ENCODE measurements around the gene SORCS1. TPM values are rescaled to one million over a fixed set of nuclear protein-coding genes. Genes with fewer than 3 reads are reported as not detected.
A peak's percentile ranks its signal among the peaks of the same experiment; 100 is the strongest.

The SORCS1 gene
- total RNA-seq, 4 donors from 2014 or later = 34.3 to 85.0 (median 49.3) TPM

DNA sequence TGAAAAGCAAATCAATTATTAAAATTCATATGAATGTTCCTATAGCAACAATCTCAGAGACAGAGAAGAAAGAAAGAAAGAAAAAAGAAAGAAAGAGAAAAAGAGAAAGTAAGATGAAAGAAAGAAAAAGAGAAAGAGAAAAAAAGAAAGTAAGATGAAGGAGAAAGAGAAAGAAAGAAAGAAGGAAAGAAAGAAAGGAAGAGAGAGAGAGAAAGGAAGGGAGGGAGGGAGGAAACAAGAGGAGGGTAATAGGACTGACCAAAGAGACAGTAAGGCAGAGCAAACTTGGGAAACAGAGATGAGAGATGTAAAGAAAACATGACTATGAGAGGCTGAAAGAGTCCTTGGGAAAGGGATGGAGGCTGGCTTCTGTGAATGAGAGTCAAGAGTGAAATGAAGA is 458.4 kb downstream of the SORCS1 start:
- no peaks in the 10 kb centered on the region for H3K27me3 ChIP-seq
- no peak for DNase-seq (ENCODE audit: low spot score in 2 of 2)
- H3K9me3 ChIP-seq = no peaks in the 10 kb centered on the region
- peak overlapping the region; percentile 45 to 84 (median 64) for H3K27ac ChIP-seq
- H3K36me3 ChIP-seq = no peaks in the 10 kb centered on the region
- H3K4me1 ChIP-seq = peaks cover 0 to 4% (median 0%) of the 10 kb centered on the region in 4 donors
- TF ChIP-seq POLR2A (IDR thresholded peaks at IDR 0.05) = no peak
- no peak for TF ChIP-seq CTCF (IDR thresholded peaks at IDR 0.05)
- no peak for TF ChIP-seq EP300 (IDR thresholded peaks at IDR 0.05)
- H3K4me3 ChIP-seq = no peak overlapping the region

DNA sequence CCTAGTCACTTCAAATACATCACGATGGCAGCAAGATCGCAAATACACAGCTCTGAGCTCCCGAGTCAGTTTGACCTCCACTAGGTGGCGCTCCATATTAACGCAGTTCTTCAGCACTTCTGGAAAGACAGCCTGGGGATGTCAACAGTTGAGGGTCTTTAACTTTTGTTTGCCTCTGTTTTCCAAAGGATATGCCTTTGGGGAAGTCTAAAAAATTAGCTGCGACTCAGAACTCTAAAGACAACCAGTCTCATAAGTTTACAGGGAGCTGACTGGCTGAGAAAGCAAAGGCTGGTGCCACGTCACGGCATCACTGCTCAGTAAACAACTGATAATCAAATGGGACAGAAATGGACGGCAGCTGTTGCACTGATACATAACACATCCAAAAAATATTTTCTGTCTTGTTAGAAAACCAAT is 458.8 kb downstream of the SORCS1 start:
- H3K4me3 ChIP-seq = no peak overlapping the region
- H3K4me1 ChIP-seq = peaks cover 0 to 4% (median 0%) of the 10 kb centered on the region in 4 donors
- H3K9me3 ChIP-seq = no peaks in the 10 kb centered on the region
- WGBS, 2 donors = 12 to 13% methylated on average over 9 of the region's 9 CpGs
- peak overlapping the region; percentile 45 to 84 (median 64) for H3K27ac ChIP-seq
- no peaks in the 10 kb centered on the region for H3K27me3 ChIP-seq
- no peak for TF ChIP-seq EP300 (IDR thresholded peaks at IDR 0.05)
- TF ChIP-seq CTCF (IDR thresholded peaks at IDR 0.05) = peak; percentile 63 to 84 (median 80)
- no peaks in the 10 kb centered on the region for H3K36me3 ChIP-seq
- peak; percentile 29 to 84 for DNase-seq (ENCODE audit: low spot score in 2 of 2)

GRCh38 chr10:106696239-106696638 is 468.3 kb downstream of the SORCS1 start:
- no peak for DNase-seq (ENCODE audit: low spot score in 2 of 2)
- H3K4me3 ChIP-seq = no peak overlapping the region
- peaks cover 0 to 4% (median 0%) of the 10 kb centered on the region in 4 donors for H3K4me1 ChIP-seq
- no peaks in the 10 kb centered on the region for H3K36me3 ChIP-seq
- TF ChIP-seq CTCF (IDR thresholded peaks at IDR 0.05) (no peak), POLR2A (IDR thresholded peaks at IDR 0.05) (no peak), EP300 (IDR thresholded peaks at IDR 0.05) (no peak)
- no peaks in the 10 kb centered on the region for H3K27me3 ChIP-seq
- H3K27ac ChIP-seq = no peak overlapping the region
- H3K9me3 ChIP-seq = no peaks in the 10 kb centered on the region
- WGBS, 2 donors = 64 to 82% methylated on average over 2 of the region's 2 CpGs

- TF ChIP-seq EP300 (IDR thresholded peaks at IDR 0.05) = no peak
- TF ChIP-seq POLR2A (IDR thresholded peaks at IDR 0.05) = no peak
- no peak for TF ChIP-seq CTCF (IDR thresholded peaks at IDR 0.05)
- 71 to 89% methylated on average over 1 of the region's 1 CpG for WGBS, 2 donors
- DNase-seq (ENCODE audit: low spot score in 2 of 2) = no peak
Observed at GRCh38 chr10:106694696-106695095, 469.8 kb downstream of the SORCS1 start.

GRCh38 chr10:106682175-106682574 is 482.3 kb downstream of the SORCS1 start:
- H3K27ac ChIP-seq = peak overlapping the region in 1 of 4 donors; percentile 20
- H3K9me3 ChIP-seq = no peaks in the 10 kb centered on the region
- DNase-seq (ENCODE audit: low spot score in 2 of 2) = no peak
- peaks cover 0 to 3% (median 0%) of the 10 kb centered on the region in 3 donors for H3K36me3 ChIP-seq
- no peak overlapping the region for H3K4me3 ChIP-seq
- no peaks in the 10 kb centered on the region for H3K27me3 ChIP-seq
- TF ChIP-seq CTCF (IDR thresholded peaks at IDR 0.05) = peak in 1 of 5 experiments; percentile 18
- TF ChIP-seq POLR2A (IDR thresholded peaks at IDR 0.05) = no peak
- no peak for TF ChIP-seq EP300 (IDR thresholded peaks at IDR 0.05)
- no peaks in the 10 kb centered on the region for H3K4me1 ChIP-seq

More at GRCh38 chr10:106694696-106695095, 469.8 kb downstream of the SORCS1 start:
- peaks cover 0 to 4% (median 0%) of the 10 kb centered on the region in 4 donors for H3K4me1 ChIP-seq
- no peak overlapping the region for H3K27ac ChIP-seq
- H3K4me3 ChIP-seq = no peak overlapping the region
- H3K9me3 ChIP-seq = no peaks in the 10 kb centered on the region
- H3K27me3 ChIP-seq = no peaks in the 10 kb centered on the region
- no peaks in the 10 kb centered on the region for H3K36me3 ChIP-seq

All from tibial nerve (tissue), 4 donors.